HG03060 (cell line): Measurements from ENCODE around the gene PNMA1.
A peak's percentile ranks its signal among the peaks of the same experiment; 100 is the strongest.

Experiments used
- ATAC-seq: cut with Tn5 transposase; IDR thresholded peaks from one replicate; pipeline ENCODE4 v1.9.1; 2021; ENCODE audit warnings: low read depth, moderate number of reproducible peaks; ENCODE audit not compliant: unreplicated experiment

The PNMA1 gene, protein sequence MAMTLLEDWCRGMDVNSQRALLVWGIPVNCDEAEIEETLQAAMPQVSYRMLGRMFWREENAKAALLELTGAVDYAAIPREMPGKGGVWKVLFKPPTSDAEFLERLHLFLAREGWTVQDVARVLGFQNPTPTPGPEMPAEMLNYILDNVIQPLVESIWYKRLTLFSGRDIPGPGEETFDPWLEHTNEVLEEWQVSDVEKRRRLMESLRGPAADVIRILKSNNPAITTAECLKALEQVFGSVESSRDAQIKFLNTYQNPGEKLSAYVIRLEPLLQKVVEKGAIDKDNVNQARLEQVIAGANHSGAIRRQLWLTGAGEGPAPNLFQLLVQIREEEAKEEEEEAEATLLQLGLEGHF

DNA sequence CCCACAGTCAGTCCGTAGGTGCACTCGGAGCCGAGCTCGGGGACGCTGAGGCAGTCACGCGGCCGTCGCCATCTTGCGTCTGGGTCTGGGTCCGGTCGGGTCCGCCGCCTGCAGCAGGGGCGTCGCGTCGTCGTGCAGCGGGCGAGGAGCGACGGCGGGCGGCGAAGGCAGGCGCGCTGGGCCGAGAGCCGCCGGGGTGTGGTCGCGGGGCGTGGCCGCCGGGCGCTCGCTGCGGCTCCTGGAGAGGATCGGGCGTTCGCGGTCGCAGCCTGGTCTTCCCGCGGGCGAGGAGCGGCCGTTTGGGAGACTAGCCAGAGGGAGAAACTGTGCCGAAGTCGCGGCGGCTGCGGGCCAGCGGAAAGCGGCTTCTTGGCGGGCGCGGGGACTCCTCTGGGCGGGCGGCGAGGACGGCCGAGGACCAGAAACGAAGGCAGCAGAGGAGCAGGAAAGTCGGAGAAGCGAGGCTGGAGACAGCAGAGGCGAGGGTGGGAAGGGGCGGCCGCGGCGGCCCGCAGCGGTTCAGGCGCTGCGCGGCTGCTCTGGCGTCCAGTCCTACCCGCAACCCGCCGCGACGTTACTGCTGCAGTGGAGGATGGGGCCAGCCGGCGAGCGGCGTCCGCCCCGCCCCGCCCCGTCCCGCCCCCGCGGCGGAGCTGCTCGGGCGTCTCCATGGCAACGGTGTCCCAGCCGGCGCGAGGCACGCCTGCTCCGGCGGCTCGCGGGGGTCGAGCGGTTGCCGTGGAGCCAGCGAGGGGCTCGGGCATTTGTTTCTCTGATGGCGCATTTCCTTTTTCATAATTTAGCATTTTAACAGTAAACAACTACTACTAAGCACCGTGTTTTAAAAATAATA lies at the start of gene PNMA1:
PNMA1 (minus strand) TSS at position 582 of the 853 bp plus-strand sequence. CDS start 745 bp downstream, outside the sequence.
- ATAC-seq: no peak

DNA sequence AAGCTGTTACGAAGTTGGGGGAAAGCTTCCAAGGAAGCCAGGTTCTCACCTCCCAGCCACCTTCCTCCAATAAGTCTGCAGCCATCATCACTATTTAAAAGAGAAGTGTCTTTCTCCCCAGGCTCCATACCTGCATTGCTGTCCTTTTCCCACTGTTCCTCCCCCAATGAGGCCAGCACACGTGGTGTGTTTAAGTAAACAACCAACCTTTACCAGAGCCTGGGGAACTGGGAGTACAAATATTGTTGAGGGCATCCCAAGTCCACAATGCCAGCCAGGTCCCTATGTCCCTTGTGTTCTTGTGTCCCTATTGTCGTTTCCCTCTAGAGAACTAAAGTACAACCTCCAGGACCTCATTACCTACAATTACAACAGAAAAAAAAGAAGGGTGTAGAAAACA lies 49.2 kb upstream of the PNMA1 start:
- no peak for ATAC-seq

DNA sequence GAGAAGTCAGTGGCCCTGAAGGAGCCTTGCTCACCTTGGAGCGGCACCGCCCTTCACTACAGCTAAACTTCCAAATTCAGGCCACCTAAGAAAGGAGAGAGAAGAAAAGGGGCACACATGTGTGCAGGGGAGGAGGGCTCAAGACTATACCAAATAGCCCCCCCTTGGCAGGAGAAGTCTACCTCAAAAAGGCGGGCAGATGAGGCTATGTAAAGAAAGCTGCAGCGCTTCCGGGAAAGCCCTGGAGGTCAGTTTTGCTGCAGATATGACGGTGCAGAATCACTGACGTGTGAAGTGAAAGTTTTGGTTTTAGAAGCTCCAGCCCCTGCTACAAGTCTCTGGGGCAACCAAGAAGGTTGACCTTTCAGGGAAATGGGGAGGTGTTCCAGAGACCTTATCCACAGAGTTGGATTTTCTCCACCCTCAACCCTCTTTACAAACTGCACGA lies 48.2 kb upstream of the PNMA1 start:
- ATAC-seq: no peak

DNA sequence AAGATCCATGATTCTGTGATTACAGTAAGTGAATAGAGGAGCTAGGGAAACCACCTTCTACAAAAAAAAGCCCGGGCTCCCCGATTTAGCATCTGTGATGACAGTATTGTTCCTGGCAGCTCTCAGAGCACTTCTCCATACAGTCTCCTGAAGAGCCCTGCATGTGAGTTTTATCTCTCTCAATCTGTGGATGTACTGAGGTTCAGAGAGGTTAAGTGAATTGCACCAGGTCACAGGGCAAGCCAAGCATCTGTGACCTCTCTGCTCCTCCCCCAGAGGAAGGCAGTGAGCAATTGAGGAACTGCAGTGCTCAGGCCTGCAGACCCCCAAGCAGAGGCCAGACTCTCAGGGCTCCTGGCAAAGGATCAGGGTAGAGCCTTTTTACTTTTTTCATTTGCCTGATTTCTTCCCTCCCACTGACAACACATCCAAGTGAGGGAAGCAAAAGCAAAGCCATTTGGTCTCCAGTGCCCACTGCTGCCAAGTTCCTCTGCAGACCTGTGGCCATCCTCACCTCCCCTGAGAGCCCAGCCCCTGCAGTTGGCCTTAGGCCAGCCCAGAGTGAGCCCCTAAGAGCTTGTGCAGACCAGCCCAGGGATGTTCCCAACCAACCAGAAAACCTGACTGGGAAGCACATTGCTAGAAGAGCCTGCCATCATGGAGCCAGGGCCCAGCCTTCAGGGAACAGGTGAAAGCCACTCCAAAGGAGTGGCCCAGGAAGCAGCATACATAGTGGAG lies 47.6 kb upstream of the PNMA1 start:
- no peak for ATAC-seq

DNA sequence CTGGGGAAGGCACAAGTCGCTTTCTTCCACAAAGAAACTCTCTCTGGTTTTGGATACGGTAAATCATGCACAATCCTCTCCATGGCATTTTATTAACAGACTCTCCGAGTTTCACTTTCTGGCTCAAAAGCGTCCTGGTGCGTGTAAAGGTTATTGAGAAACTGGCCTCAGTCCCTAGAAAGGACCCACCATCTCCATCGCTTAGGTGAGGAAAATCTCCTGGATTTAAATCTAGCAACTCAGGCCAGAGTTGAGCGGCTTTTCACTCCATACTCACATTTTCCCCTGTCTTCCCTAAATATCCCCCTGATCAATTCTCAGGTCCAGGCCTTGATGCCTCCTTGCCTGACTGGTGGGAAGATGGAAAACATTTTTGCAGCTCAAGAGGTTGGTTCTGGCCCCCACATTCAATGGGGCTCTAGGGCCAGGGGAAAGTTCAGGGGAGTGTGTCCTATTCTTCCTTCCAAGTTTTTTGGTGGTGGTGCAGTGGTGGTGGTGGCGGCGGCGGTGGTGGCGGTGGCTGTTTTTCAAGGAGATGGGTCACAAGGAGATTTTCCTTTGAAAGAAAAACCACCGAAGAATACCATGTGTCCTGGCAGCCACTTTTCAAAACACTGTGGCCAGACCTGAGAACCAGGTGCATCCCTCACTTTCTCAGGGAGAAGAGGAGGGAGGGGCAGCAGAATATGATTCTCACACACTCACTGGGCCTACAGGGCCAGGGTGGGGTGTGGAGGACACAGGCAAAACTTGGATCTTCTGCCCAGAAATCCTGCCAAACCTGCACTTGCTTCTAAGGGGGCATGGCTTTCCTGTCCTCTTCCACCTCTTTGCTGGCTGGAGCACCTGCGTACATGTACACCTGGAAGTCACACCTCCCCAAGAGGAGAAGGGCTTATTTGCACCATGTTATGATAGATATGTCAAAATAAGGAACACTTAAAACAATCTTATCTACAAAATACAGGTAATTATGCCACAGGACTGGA lies 46.7 kb upstream of the PNMA1 start:
- ATAC-seq: peak; percentile 0

DNA sequence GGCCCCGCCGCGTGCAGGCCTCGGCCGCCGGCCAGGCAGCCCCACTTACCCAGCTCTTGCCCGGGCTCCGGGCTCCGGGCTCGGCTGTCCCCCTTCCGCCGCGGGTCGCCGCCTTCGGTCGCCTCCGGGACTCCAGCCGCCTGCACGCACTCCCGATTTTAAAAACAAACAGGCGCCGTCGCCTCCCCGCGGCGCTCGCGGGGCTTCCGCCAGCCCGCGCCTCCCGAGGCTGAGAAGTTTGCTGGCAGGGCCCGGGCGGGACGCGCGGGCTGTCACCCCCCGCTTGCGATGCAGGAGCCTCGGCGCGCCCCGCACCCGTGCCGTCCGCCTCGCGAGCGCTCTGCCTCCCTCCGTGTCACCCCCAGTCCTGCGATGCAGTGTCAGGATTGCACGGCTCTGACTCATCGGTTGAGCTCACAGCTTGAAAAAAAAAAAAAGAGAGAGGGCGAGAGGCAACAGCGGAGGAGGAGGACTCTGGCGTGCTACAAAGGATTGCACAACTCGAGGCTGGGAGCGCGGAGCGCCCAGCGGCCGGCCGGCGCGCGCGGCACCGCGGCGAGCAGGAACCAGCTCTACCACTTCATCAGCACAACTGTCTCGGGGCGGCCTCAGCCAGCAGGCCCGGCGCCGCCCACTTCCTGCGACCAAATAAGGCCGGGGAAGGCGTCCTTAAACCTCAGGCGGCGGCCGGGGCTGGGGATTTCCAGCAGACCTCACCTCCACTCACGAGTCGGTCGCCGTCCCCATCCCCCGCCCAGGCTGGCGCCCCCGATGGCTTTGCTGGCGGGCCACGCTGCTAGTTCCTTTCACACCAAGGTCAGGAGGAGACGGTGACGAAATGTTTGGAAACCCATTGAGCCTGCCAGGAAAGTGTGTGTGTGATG lies 45.8 kb upstream of the PNMA1 start:
- ATAC-seq: peak; percentile 26

DNA sequence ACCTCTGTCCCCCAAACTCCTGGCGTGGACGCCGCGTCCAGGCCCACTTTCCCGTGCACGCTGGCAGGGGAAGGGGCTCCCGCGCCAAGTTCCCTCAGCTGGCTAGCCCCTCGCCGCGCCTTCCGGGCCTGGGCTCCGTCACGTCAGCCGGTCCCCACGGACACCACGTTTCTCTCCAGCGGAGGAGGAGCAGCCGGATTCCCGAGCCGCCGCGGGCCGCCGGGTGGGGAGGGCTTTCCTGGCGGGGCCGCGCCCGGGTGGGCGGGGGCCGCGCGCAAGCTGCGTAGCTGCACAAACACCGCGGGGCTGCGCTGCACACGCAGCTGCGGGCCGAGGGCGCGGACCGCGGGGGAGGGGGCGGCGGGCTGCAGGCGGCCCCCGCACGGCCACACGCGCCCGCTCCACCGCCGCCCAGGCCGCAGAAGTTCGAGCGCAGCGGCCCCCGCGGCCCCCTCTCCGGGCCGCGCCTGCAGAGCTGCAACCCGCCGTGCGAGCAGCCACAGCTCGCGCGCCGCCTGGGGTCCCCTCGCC lies 45.1 kb upstream of the PNMA1 start:
- ATAC-seq: no peak

DNA sequence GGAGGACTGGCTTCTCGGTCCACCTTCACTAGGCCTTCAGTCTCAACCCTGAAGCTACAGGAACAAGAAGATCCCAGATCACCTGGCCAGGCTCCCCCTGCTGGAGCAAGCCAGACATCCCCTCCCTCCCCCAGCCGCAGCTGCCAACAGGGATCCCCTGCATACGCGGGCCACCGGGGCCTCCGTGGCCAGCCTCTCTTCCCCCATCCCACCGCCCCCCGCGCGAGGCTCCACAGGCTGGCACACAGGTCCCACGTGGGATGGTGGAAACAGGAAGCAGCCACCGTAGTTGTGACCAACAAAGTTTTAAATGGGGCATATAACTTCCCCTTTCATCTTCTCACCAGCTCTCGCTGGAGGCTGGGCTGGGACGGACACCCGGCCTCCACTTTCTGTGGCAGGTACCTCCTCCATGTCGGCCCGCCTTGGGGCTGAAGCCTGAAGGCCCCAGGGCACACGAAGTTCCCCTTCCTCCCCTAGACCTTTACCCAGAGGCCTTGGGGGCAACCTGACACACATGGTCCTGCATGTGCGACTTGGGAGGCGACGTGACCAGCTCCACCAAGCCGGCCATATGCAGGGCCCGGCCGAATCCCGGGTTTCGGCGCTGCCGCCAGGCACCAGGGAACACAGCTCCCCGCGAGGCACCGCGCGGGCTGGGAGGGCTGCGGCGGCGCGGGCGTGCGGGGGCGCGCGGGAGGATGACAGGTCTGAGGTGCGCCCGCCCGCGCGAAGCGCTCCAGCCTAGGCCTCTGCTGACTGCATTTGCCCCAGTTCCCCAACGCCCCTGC lies 44.4 kb upstream of the PNMA1 start:
- no peak for ATAC-seq

DNA sequence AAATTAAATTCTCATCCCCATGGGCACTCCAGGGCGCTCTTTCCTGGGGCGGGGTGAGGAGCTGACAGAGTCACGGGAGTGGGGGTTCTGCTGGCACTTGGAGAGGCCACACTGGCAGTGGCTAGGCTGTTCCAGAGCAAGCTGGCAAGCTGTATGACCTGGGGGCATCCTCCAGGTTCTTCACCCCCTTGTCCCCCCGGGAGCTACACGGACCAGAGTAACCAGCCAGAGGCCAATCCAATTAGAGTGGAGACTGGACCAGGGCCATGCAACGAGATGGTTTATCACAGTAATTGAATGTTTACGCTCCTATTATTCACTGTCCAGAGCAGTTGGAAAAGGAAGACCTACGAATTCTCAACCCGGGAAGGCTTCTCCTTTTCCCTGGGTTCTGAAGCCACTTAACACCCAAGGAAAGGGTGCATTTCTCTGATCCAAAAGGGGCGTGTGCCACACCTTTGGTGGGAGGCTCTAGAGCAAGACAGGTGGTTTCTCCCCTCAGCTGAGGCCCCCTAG lies 43.8 kb upstream of the PNMA1 start:
- ATAC-seq: no peak

DNA sequence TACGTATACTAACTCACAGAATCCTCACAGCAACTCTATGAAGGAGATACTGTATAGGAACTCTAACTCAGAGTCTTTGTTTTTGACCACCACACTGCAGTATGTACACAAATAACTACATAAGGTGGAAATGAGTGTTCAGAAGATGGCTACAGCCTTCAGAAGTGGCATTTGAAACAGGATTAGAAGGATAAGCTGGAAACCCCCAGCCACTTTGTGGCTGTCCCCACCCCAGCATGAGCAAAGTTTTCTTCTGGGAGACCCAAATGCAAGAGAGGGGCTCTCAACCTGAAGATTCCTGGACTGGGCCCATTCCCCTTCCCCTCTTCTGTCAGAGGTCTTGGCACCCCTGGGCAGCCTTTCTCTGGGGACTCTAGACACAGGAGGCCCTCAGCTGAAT lies 43.2 kb upstream of the PNMA1 start:
- ATAC-seq: no peak

DNA sequence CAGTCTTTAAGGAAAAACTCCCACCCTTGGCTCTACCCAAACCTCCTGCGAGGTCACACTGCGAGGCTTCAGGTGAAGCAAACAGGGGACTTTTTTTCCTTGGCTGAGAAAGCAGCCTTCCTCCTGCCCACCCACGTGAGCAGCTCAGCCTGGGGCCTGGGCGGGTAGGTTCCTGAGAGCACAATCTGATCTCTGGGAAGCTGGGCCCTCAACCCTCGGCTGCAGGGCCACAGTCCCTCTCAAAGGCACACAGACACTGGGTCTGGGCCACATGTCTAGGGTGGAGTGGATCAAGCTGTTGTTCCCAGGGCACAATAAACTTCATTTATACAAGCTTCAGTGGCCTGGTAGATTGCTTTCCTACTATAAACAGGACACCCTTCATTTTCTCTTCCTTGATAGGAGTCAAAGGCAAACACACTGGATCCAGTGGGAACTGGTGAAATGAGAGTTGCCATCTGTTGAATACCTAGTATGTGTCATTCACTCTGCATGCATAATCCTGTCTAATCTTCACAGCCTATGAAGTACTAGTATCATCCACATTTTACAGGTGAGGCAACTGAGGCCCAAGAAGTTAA lies 41.3 kb upstream of the PNMA1 start:
- no peak for ATAC-seq

DNA sequence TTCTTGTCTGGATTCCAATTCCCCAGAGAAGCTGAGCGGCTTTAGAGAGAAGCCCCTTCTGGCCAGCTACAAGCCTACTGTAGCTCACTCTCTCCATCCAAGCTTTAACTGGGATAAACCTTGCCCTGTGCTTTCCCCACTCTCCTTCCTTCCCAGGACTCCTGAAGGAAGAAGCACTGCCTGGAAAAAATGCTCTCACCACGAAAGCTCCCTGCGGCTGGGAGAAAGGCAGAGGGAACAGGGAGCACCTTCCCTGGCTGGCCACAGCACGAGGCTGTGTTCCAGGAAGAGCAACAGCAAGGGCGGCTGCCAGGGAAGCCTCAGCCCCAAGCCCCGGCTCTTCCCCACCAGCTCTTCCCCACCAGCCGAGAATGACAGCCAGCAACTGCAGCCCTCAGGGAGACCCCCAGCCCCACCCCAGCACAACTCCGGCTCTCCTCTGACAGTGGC lies 40.8 kb upstream of the PNMA1 start:
- no peak for ATAC-seq

DNA sequence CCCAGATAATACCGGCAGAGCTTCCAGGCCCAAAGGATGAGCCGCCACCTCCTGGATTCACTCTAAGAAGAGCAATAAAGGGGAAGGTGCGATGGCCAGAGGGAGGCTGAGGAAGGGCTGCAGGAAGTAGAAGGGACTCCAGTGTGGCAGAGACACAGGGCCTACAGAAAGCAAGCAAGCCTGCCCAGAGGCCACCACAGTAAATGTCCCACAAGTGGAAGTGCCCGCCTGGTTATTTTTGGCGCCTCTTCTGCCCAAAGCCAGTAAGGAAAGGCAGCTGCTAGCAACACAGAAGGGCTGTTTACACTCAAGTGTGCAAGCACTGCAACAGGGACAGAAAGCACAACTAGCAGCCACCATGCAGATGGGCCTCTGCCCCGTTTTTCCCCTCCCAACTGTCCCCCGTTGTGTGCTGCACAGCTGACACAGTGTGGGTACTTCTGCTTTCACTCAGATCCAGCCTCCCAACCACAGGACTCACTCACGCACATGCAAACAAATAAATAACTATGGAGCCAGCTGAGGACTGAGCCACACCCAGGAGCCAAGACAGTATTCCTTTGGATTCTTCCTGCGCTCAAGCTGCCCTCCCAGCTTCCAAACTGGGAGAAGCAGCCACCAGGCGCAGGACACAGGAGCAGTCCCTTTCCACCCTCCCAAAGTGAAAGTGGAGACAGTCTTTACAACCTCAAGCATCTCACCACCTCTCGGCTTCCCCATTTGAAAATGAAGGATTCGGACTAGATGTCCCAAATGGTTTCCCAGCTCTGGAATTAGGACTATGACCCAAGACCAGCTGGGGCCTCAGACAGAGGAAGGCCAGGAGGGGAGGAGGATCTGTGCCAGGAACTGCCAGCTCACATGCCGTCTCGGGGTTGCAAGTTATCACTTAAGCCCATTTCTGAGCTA lies 40.0 kb upstream of the PNMA1 start:
- no peak for ATAC-seq

DNA sequence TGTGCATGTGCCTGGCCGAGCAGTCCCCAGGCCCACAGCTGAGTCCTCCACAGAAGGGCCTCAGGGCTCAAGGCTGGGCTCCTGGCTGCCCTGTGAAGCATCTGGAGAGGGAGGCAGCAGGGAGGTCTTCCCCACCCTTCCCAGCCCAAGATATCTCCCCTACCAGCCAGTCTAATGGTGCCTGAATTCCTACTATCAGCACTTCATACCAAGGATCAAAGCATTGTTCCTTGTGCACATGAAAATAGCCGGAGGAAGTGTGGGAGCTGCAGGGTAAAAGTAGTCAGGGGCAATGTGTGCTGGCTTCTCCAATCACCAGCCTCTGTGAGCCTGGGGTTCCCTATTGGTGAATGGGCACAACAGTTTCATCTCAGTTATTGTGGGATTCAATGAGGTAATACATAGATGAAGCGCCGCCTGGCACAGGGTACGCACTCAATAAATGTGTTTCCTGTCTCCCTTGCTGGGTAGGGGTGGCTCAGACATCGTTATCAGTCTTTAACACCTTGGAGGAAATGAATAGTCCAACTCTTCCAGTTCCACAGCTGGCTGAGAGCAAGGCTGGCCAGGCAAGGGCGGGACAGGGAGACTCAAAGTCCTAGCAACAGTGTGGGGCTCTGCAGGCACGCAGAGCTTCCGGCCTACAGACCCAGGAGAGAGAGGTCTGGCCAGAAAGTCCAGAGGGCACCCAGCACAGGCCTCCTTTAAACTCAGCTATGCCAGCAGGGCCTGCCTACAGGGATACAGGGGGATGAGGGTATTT lies 39.1 kb upstream of the PNMA1 start:
- no peak for ATAC-seq

DNA sequence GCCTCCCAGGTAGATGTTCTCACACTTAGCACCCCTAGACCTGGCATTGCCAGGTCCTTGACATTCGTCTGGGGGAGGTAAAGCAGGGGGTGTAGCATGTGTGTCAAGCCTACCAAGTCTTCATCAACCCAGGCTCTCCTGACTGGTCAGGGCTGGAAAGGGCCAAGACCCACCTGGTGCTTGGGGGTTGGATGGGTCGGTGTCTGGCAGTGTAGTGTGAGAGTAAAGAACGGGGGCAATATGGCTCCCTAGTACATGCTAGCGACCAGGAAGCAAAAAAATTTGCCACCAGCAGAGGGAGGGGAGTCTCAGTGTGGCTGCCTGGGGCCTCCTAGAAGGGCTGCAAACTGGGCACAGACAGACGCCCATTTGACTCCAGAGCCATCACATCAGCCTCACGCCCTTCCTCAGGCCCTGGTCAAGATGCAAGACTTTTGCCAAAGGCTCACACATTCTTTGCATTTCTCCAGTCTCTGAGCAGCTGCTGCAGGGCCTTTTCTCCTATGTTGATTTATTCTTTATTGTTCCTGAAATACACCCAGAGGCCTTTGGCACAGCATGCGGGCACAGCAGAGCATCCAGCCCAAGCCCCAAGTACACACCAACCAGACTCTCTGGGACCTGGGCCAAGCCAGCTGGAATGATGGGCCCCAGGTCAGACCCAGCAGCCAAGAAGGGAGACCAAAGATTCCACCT lies 38.3 kb upstream of the PNMA1 start:
- no peak for ATAC-seq
